Measurements from ENCODE around the gene CD82.

Gene CD82

DNA sequence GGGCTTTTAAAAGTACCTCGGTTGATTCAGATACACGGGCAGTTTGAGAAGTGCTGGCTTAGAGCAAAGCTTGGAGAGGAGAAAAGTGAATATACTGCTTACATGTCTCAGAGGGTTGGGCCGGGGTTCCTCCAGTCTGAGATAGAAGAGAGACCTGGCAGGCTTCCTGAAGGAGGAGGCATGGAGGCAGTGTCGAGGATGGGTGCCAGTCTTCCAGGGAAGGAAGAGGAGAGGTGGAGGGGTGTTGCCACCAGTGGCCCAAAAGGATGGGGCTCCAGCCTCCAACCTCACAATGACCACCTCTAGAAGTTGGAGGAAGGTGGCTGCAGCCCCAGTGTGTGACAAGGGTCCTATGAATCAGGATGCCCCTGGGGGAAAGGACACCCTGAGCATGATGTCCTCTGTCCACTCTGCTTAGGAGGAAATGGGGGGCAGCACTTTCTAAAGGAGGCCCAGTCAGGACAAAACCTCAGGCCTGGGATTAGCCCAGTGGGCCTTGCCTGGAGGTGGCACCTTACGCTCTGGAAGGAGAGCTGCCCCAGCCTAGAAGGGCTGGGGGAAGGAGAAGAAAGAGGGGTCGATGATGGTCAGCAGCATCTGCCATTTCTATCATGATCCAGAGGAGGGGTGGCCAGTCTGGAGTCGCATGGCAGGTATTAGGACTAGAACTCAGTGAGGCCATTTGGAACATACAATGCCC, 65.2 kb downstream of the CD82 start:
- Histone ChIP-seq H3K4me3 (ENCODE audit: low read depth, low read length) (no peak overlapping the region), H3K9ac (ENCODE audit: low read length) (no peak overlapping the region), H3K23ac (ENCODE audit: low read length) (no peak overlapping the region), H3K79me2 (ENCODE audit: control insufficient read depth, insufficient read depth, low read length, poor library complexity) (no peaks in the 10 kb centered on the region), H2AK5ac (ENCODE audit: low read length) (no peak overlapping the region), H4K12ac (ENCODE audit: low read depth, low read length) (no peak overlapping the region), H3K9me3 (ENCODE audit: insufficient read depth, low read depth, low read length) (peaks cover 5% of the 10 kb centered on the region), H3K4me1 (ENCODE audit: control insufficient read depth in 1 of 2, insufficient read depth in 2 of 2, low read length in 2 of 2) (peaks cover 3 to 6% of the 10 kb centered on the region in 2 experiments), H3K18ac (ENCODE audit: low read length) (no peak overlapping the region), H3K27me3 (ENCODE audit: insufficient read depth, low read length) (no peaks in the 10 kb centered on the region), H3K4me2 (ENCODE audit: low read length) (no peak overlapping the region), H3K36me3 (ENCODE audit: control insufficient read depth in 1 of 2, insufficient read depth in 2 of 2, low read length in 2 of 2) (no peaks in the 10 kb centered on the region), H2AFZ (ENCODE audit: insufficient read depth, low read length, poor library complexity) (no peak overlapping the region), H2BK120ac (ENCODE audit: insufficient read depth, low read length, poor library complexity) (no peak overlapping the region), H4K91ac (ENCODE audit: low read depth, low read length) (no peak overlapping the region), H2BK5ac (ENCODE audit: low read depth, low read length, poor library complexity) (no peak overlapping the region), H3K14ac (ENCODE audit: low read length) (no peak overlapping the region), H3K4ac (ENCODE audit: low read depth, low read length) (no peak overlapping the region), H4K8ac (ENCODE audit: low read depth, low read length) (no peak overlapping the region), H3K79me1 (ENCODE audit: low read length) (no peaks in the 10 kb centered on the region), H3K27ac (ENCODE audit: low read depth, low read length) (no peak overlapping the region), H2BK12ac (ENCODE audit: low read length) (no peak overlapping the region)
- no peak for DNase-seq
- WGBS (ENCODE audit: extremely low coverage, insufficient coverage, insufficient read length): no CpG with 5 or more reads among the region's 7 CpGs

DNA sequence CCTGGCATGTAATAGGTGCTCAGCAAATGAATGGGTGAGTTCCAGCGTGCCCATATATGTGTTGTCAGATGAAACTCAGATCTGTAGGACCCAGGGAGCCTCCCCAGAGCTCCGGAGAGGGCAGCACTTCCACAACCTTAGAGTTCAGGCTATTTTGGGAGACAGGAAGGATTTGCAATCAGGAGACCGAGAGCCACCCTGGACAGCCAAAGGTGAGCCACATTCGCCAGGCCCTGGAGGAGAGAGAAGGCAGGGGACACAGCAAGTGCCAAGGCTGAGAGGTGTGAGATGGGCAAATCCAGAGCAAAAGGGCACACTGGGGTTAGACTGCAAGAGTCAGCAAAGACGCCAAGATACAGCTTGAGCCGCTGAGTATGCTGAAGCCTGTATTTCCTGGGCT, 66.4 kb downstream of the CD82 start:
- no peak overlapping the region for H3K14ac ChIP-seq (ENCODE audit: low read length)
- no peak overlapping the region for H3K27ac ChIP-seq (ENCODE audit: low read depth, low read length)
- H3K27me3 ChIP-seq (ENCODE audit: insufficient read depth, low read length): no peaks in the 10 kb centered on the region
- no peak overlapping the region for H2BK120ac ChIP-seq (ENCODE audit: insufficient read depth, low read length, poor library complexity)
- no peak overlapping the region for H3K18ac ChIP-seq (ENCODE audit: low read length)
- no peak for DNase-seq
- H3K36me3 ChIP-seq (ENCODE audit: control insufficient read depth in 1 of 2, insufficient read depth in 2 of 2, low read length in 2 of 2): no peaks in the 10 kb centered on the region
- no peak overlapping the region for H2AK5ac ChIP-seq (ENCODE audit: low read length)
- H2AFZ ChIP-seq (ENCODE audit: insufficient read depth, low read length, poor library complexity): no peak overlapping the region
- H3K4me1 ChIP-seq (ENCODE audit: control insufficient read depth in 1 of 2, insufficient read depth in 2 of 2, low read length in 2 of 2): peaks cover 3 to 4% of the 10 kb centered on the region in 2 experiments
- no peak overlapping the region for H2BK12ac ChIP-seq (ENCODE audit: low read length)
- H4K8ac ChIP-seq (ENCODE audit: low read depth, low read length): no peak overlapping the region
- H3K23ac ChIP-seq (ENCODE audit: low read length): no peak overlapping the region
- no peak overlapping the region for H4K12ac ChIP-seq (ENCODE audit: low read depth, low read length)
- H3K4me2 ChIP-seq (ENCODE audit: low read length): no peak overlapping the region
- no peaks in the 10 kb centered on the region for H3K79me2 ChIP-seq (ENCODE audit: control insufficient read depth, insufficient read depth, low read length, poor library complexity)
- no peak overlapping the region for H2BK5ac ChIP-seq (ENCODE audit: low read depth, low read length, poor library complexity)
- no CpG with 5 or more reads among the region's 6 CpGs for WGBS (ENCODE audit: extremely low coverage, insufficient coverage, insufficient read length)
- no peak overlapping the region for H4K91ac ChIP-seq (ENCODE audit: low read depth, low read length)
- no peaks in the 10 kb centered on the region for H3K79me1 ChIP-seq (ENCODE audit: low read length)
- no peak overlapping the region for H3K9ac ChIP-seq (ENCODE audit: low read length)
- H3K4ac ChIP-seq (ENCODE audit: low read depth, low read length): no peak overlapping the region
- H3K4me3 ChIP-seq (ENCODE audit: low read depth, low read length): no peak overlapping the region
- H3K9me3 ChIP-seq (ENCODE audit: insufficient read depth, low read depth, low read length): no peaks in the 10 kb centered on the region

- no peak overlapping the region for H3K27ac ChIP-seq (ENCODE audit: low read depth, low read length)
- no CpG with 5 or more reads among the region's 10 CpGs for WGBS (ENCODE audit: extremely low coverage, insufficient coverage, insufficient read length)
Observed at GRCh38 chr11:44632466-44633123, 67.1 kb downstream of the CD82 start.

DNA sequence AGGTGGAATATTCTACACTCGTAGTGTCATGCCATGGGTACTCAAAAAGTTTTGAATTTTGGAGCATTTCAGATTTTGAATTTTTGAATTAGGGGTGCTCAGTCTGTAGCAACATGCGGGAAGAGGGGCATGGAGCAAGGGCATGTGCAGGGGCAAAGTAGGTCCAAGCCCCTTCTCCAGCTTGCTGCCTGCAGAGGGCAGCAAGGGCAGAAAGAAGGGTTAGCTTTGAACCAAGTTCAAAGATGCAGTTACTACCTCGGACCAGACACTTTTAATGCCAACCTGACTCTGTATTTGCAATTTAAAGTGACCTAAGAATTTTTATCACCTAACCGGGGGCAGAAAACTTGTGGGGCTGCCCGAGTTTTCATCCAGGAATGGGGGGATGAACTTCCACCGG, 68.2 kb downstream of the CD82 start:
- Histone ChIP-seq H4K12ac (ENCODE audit: low read depth, low read length) (no peak overlapping the region), H3K23ac (ENCODE audit: low read length) (no peak overlapping the region), H3K9me3 (ENCODE audit: insufficient read depth, low read depth, low read length) (no peaks in the 10 kb centered on the region), H4K8ac (ENCODE audit: low read depth, low read length) (no peak overlapping the region), H2AK5ac (ENCODE audit: low read length) (no peak overlapping the region), H3K18ac (ENCODE audit: low read length) (no peak overlapping the region), H3K4me1 (ENCODE audit: control insufficient read depth in 1 of 2, insufficient read depth in 2 of 2, low read length in 2 of 2) (peaks cover 3 to 4% of the 10 kb centered on the region in 2 experiments), H3K36me3 (ENCODE audit: control insufficient read depth in 1 of 2, insufficient read depth in 2 of 2, low read length in 2 of 2) (no peaks in the 10 kb centered on the region), H3K27ac (ENCODE audit: low read depth, low read length) (no peak overlapping the region), H2AFZ (ENCODE audit: insufficient read depth, low read length, poor library complexity) (no peak overlapping the region), H3K79me2 (ENCODE audit: control insufficient read depth, insufficient read depth, low read length, poor library complexity) (no peaks in the 10 kb centered on the region), H2BK5ac (ENCODE audit: low read depth, low read length, poor library complexity) (no peak overlapping the region), H3K4me2 (ENCODE audit: low read length) (no peak overlapping the region), H3K27me3 (ENCODE audit: insufficient read depth, low read length) (no peaks in the 10 kb centered on the region), H2BK12ac (ENCODE audit: low read length) (no peak overlapping the region), H3K9ac (ENCODE audit: low read length) (no peak overlapping the region), H2BK120ac (ENCODE audit: insufficient read depth, low read length, poor library complexity) (no peak overlapping the region), H3K4me3 (ENCODE audit: low read depth, low read length) (no peak overlapping the region), H3K4ac (ENCODE audit: low read depth, low read length) (no peak overlapping the region), H3K14ac (ENCODE audit: low read length) (no peak overlapping the region), H4K91ac (ENCODE audit: low read depth, low read length) (no peak overlapping the region), H3K79me1 (ENCODE audit: low read length) (no peaks in the 10 kb centered on the region)
- DNase-seq: no peak
- no CpG with 5 or more reads among the region's 6 CpGs for WGBS (ENCODE audit: extremely low coverage, insufficient coverage, insufficient read length)

More at GRCh38 chr11:44632466-44633123, 67.1 kb downstream of the CD82 start:
- Histone ChIP-seq H4K91ac (ENCODE audit: low read depth, low read length) (no peak overlapping the region), H3K14ac (ENCODE audit: low read length) (no peak overlapping the region), H2BK12ac (ENCODE audit: low read length) (no peak overlapping the region), H3K4me3 (ENCODE audit: low read depth, low read length) (no peak overlapping the region), H3K79me1 (ENCODE audit: low read length) (no peaks in the 10 kb centered on the region), H3K4me2 (ENCODE audit: low read length) (no peak overlapping the region), H2BK120ac (ENCODE audit: insufficient read depth, low read length, poor library complexity) (no peak overlapping the region), H4K8ac (ENCODE audit: low read depth, low read length) (no peak overlapping the region), H2AFZ (ENCODE audit: insufficient read depth, low read length, poor library complexity) (no peak overlapping the region), H3K23ac (ENCODE audit: low read length) (no peak overlapping the region), H3K27me3 (ENCODE audit: insufficient read depth, low read length) (no peaks in the 10 kb centered on the region), H2BK5ac (ENCODE audit: low read depth, low read length, poor library complexity) (no peak overlapping the region), H3K4ac (ENCODE audit: low read depth, low read length) (no peak overlapping the region), H3K79me2 (ENCODE audit: control insufficient read depth, insufficient read depth, low read length, poor library complexity) (no peaks in the 10 kb centered on the region), H2AK5ac (ENCODE audit: low read length) (no peak overlapping the region), H3K9me3 (ENCODE audit: insufficient read depth, low read depth, low read length) (no peaks in the 10 kb centered on the region), H4K12ac (ENCODE audit: low read depth, low read length) (no peak overlapping the region), H3K18ac (ENCODE audit: low read length) (no peak overlapping the region), H3K36me3 (ENCODE audit: control insufficient read depth in 1 of 2, insufficient read depth in 2 of 2, low read length in 2 of 2) (no peaks in the 10 kb centered on the region), H3K9ac (ENCODE audit: low read length) (no peak overlapping the region), H3K4me1 (ENCODE audit: control insufficient read depth in 1 of 2, insufficient read depth in 2 of 2, low read length in 2 of 2) (peaks cover 3 to 4% of the 10 kb centered on the region in 2 experiments)
- peak in 1 of 2 donors; percentile 41 for DNase-seq
